SU-DHL-6 (cell line): Measurements from ENCODE around the gene CALHM3.

ENCODE experiments used
- H2AFZ ChIP-seq: fragments of 200-600 bp; sonication (generic); 2 replicates; pipeline ENCODE4 v1.6.1; 2014; ENCODE audit warnings: low read depth, mild to moderate bottlenecking, moderate library complexity, mixed read lengths, antibody characterized with exemption, low read length; ENCODE audit not compliant: severe bottlenecking
- H3F3A ChIP-seq: fragments of 200-600 bp; shearing (Covaris generic); 2 replicates; pipeline ENCODE4 v1.6.0; 2016; ENCODE audit warnings: antibody characterized with exemption, mild to moderate bottlenecking; ENCODE audit not compliant: insufficient read depth
- H3K27ac ChIP-seq: fragments of 200-600 bp; sonication (generic); 2 replicates; pipeline ENCODE4 v1.5.1; 2016; ENCODE audit warnings: low read depth, mild to moderate bottlenecking, low read length, moderate library complexity, mixed read lengths
- H3K27me3 ChIP-seq: fragments of 200-600 bp; sonication (generic), shearing (Covaris generic); 2 replicates; pipeline ENCODE4 v1.6.0; 2014; ENCODE audit warnings: mild to moderate bottlenecking, low read length
- H3K36me3 ChIP-seq: fragments of 200-600 bp; sonication (generic); 2 replicates; pipeline ENCODE4 v1.6.1; 2014; ENCODE audit warnings: mild to moderate bottlenecking, low read length, mixed read lengths
- H3K4me2 ChIP-seq: fragments of 300-600, 200-600 bp; shearing (Covaris generic), sonication (generic); 2 replicates; pipeline ENCODE4 v1.6.0; 2014; ENCODE audit warnings: low read length, low read depth, mild to moderate bottlenecking; ENCODE audit not compliant: poor library complexity, severe bottlenecking
- H3K4me3 ChIP-seq: fragments of 200-600 bp; sonication (generic); 2 replicates; pipeline ENCODE4 v1.5.1; 2014; ENCODE audit warnings: antibody characterized with exemption, low read length, mild to moderate bottlenecking, mixed read lengths; ENCODE audit not compliant: insufficient read depth, poor library complexity, severe bottlenecking
- H3K79me2 ChIP-seq: fragments of 200-600 bp; sonication (generic); 2 replicates; pipeline ENCODE4 v1.6.1; 2014; ENCODE audit warnings: mild to moderate bottlenecking, low read length, moderate library complexity; ENCODE audit not compliant: insufficient read depth
- H3K9ac ChIP-seq: fragments of 200-600 bp; sonication (generic); 2 replicates; pipeline ENCODE4 v1.7.0; 2014; ENCODE audit warnings: mild to moderate bottlenecking, low read length
- H3K9me2 ChIP-seq: fragments of 200-600 bp; sonication (generic); replicated peaks from 2 replicates; pipeline ENCODE4 v1.6.1; 2014; ENCODE audit warnings: low read length; ENCODE audit not compliant: insufficient read depth
- H3K9me3 ChIP-seq: fragments of 200-600 bp; sonication (generic); 2 replicates; pipeline ENCODE4 v1.6.1; 2014; ENCODE audit warnings: low read length, mixed read lengths; ENCODE audit not compliant: insufficient read depth
- H4K20me1 ChIP-seq: fragments of 200-600 bp; sonication (generic); 2 replicates; pipeline ENCODE4 v1.6.1; 2014; ENCODE audit warnings: low read depth, mild to moderate bottlenecking, antibody characterized with exemption, low read length, moderate library complexity, mixed read lengths
- EZH2phosphoT487 ChIP-seq: fragments of 200-600 bp; sonication (generic), shearing (Covaris generic); conservative IDR thresholded peaks from 2 replicates; pipeline ENCODE4 v1.6.1; 2018; ENCODE audit warnings: mild to moderate bottlenecking, antibody characterized with exemption, low read length, moderate library complexity, mixed read lengths
- TF ChIP-seq, protein P1 (sequence below): fragments of 200-600 bp; sonication (generic); IDR thresholded peaks from one replicate; pipeline ENCODE4 v1.5.1; 2017; ENCODE audit warnings: antibody characterized with exemption, mild to moderate bottlenecking, low read length, moderate library complexity; ENCODE audit not compliant: insufficient read depth, poor library complexity, severe bottlenecking

The CALHM3 gene

DNA sequence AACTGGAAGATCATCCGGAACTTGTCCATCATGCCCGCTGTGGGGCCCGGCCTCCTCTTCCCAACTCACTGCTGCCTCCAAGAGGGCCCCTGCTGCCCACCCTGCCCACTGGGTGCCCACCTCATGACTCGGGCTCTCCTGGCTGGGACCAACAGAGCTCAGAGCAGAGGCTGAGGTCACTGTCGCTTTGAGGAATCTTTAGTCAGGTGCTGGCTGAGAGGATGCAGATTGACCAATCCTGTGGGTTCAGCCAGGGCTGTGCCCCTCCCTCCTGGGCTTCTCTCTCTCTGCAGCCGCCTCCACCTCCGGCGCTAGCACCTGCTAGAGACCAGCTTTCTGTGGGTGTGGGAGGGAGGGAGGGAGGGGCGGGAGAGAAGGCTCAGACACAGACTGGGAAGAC, 20.3 kb downstream of the CALHM3 start, which contains the start of gene CALHM1:
TSS of gene CALHM1 (minus strand) at position 181 of the 400 bp plus-strand sequence. CDS start at position 32, 149 bp downstream.
- no peak within 1 kb of the TSS for H2AFZ ChIP-seq
- H3K4me2 ChIP-seq = no peak within 1 kb of the TSS
- no peaks in the 10 kb centered on the region for H3K9me3 ChIP-seq
- H3K9me2 ChIP-seq = no peaks in the 10 kb centered on the region
- TF ChIP-seq, protein P1, sequence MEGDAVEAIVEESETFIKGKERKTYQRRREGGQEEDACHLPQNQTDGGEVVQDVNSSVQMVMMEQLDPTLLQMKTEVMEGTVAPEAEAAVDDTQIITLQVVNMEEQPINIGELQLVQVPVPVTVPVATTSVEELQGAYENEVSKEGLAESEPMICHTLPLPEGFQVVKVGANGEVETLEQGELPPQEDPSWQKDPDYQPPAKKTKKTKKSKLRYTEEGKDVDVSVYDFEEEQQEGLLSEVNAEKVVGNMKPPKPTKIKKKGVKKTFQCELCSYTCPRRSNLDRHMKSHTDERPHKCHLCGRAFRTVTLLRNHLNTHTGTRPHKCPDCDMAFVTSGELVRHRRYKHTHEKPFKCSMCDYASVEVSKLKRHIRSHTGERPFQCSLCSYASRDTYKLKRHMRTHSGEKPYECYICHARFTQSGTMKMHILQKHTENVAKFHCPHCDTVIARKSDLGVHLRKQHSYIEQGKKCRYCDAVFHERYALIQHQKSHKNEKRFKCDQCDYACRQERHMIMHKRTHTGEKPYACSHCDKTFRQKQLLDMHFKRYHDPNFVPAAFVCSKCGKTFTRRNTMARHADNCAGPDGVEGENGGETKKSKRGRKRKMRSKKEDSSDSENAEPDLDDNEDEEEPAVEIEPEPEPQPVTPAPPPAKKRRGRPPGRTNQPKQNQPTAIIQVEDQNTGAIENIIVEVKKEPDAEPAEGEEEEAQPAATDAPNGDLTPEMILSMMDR = no peak
- TF ChIP-seq EZH2phosphoT487 = no peak
- no peaks in the 10 kb centered on the region for H3K36me3 ChIP-seq
- H3K79me2 ChIP-seq = no peaks in the 10 kb centered on the region
- H4K20me1 ChIP-seq = no peaks in the 10 kb centered on the region
- no peaks in the 10 kb centered on the region for H3F3A ChIP-seq
- no peak within 1 kb of the TSS for H3K9ac ChIP-seq
- no peak within 1 kb of the TSS for H3K27ac ChIP-seq
- H3K4me3 ChIP-seq = no peak within 1 kb of the TSS
- no peaks in the 10 kb centered on the region for H3K27me3 ChIP-seq

DNA sequence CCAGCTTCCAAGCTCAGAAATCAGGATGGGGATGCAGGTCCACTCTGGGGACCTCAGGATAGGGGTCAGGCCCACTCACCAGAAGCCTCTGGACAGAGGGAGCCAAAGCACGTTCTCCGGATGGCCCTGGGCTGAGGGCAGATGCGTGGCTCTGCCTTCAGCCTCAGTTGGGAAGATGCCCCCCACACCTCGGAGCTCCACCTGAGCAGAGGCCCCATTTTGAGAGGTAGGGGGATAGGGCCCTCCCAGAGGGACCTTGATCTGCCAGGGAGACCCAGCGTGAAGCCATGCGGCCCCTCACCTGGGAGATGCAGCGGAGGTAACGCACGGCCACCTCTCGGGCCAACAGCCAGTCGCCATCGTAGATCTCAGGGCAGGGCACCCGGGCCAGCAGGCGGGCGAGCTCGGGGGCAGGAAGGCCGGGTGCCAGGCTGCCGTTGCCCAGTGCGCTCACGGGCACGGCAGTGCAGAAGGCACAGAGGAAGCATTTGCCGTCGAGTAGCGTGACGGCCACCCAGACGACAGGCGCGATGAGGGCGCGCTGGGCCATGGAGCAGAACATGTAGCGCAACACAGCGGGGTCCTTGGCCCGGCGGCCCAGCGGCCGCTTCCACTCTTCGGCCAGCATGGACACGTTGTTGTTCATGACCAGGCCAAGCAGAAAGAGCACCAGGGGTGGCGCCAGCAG, 21.0 kb downstream of the CALHM3 start:
- Histone ChIP-seq H3K27ac (no peak overlapping the region), H4K20me1 (no peaks in the 10 kb centered on the region), H3K36me3 (no peaks in the 10 kb centered on the region), H3K79me2 (no peaks in the 10 kb centered on the region), H3K9me2 (no peaks in the 10 kb centered on the region), H3K9me3 (no peaks in the 10 kb centered on the region), H3K27me3 (no peaks in the 10 kb centered on the region), H3K9ac (no peak overlapping the region), H2AFZ (no peak overlapping the region), H3F3A (no peaks in the 10 kb centered on the region), H3K4me3 (no peak overlapping the region), H3K4me2 (no peak overlapping the region)
- TF ChIP-seq, protein P1 = no peak
- TF ChIP-seq EZH2phosphoT487 = no peak

DNA sequence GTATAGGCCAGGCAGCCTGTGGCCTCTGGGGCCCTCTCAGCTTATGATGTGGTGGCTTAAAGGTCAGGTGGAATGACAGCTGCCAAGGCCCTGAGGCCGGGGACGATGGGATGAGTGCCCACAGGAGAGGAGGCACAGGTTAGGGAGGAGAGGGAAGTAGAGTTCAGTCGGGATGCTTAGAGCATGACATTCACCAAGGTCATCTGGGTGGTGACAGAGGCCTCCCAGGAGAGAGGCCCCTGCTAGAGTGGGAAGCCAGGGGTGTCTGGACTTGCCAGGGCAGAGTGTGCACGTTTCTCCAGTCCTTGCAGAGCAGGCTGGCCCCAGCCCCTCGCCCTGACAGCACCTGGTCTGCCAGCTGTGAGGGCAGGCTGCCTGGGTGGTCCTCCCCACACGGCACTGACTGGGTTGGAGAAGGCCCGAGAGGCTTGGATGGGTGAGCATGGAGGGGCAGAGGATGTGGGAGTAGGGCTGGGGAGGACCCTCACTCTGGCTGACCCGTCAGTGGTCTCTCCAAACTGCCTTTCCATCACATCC, 21.8 kb downstream of the CALHM3 start:
- no peak overlapping the region for H2AFZ ChIP-seq
- H3F3A ChIP-seq = no peaks in the 10 kb centered on the region
- no peak overlapping the region for H3K4me3 ChIP-seq
- no peak overlapping the region for H3K27ac ChIP-seq
- H3K9me3 ChIP-seq = no peaks in the 10 kb centered on the region
- H3K9me2 ChIP-seq = no peaks in the 10 kb centered on the region
- no peak overlapping the region for H3K9ac ChIP-seq
- no peaks in the 10 kb centered on the region for H3K36me3 ChIP-seq
- H3K79me2 ChIP-seq = no peaks in the 10 kb centered on the region
- no peaks in the 10 kb centered on the region for H4K20me1 ChIP-seq
- H3K4me2 ChIP-seq = no peak overlapping the region
- H3K27me3 ChIP-seq = no peaks in the 10 kb centered on the region
- TF ChIP-seq, protein P1 = no peak
- TF ChIP-seq EZH2phosphoT487 = no peak
